Measurements from ENCODE around the gene KDM4B.

KDM4B gene

DNA sequence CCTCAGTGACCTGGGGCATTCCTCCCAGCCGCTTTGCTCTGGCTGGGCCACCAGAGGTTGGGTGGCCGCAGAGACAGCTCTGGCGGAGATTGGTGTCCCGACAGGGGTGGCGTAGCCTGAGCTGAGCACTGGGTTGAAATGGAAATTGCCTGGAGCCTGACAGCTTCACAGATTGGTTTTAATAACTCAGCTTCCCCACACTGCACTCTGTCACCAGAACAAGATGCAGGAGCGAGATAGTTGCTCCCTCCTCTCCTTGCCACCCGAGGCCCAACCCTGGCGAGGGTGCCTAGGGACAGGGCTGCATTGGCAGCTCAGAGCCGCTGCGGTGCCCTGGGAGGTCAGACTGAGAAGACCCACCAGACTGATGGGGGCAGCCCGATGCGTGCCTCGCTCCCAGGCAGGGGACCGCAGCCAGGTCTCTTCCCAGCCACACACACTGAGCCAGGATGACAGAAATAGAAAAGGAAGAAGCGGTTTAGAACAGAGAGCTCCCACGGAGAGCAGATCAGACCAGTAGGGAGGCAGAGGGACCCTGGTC is 84.1 kb downstream of the KDM4B start:
- DNase-seq, result no peak

DNA sequence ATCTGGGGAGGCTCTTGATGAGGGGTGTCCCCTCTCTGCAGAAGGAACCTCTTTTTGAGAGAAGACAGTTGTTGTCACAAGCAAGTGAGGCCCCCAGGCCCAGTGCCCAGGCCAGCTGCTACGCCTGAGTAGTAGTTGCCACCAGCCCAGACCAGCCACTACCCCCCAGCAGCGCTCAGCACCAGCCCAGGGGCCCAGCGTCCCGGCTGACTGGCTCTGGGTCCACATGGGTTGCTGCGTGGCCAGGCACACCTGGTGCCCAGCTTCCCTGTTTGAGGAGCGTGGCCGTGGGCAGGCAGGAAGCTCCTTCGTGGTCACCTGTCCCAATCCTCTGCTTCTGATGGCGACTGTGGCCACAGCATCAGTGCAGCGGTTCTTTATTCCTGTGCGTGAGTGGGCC is 84.7 kb downstream of the KDM4B start:
- no peak for DNase-seq

DNA sequence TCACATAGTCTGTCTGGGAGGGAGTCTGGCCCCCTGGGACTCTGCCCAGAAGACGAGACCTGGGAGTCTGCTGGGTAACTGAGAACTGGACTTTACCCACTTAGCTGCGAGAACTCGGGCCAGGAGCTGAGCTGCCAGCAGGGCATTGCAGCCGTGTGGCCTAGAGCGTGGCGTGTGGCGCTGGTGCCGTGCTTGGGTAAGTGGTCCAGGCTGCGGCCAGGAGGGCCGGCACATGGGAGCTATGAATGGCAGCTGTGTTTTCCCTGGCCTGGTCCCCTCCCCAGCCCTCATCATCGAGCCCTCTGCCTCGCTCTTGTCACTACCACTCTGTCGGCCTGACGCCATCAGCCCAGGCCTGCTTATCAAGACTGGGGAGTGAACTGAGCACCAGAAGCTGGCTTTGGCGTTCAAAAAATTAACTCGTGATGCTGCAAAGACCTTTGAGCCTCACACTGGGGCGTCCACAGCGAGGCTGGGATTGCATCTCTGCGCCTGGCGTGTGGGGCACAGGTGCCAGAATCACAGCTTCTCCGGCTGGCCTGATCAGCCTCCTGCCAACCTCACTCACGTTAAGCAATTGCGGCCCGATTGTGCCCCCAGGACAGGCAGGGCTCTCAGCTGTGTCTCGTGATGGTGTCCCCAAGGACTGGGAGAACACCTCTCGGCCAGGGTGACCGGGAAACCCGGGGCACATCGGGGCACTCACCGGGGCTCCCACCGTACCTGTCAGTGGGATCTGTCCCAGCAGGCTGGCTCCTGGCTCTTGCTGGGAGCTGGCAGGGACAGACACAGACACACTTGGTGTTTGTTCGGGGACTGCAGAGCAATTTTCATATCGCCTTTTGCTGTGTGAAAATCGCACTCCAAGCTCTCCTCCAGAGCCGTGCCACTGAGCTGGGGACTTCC is 85.9 kb downstream of the KDM4B start:
- no peak for DNase-seq

DNA sequence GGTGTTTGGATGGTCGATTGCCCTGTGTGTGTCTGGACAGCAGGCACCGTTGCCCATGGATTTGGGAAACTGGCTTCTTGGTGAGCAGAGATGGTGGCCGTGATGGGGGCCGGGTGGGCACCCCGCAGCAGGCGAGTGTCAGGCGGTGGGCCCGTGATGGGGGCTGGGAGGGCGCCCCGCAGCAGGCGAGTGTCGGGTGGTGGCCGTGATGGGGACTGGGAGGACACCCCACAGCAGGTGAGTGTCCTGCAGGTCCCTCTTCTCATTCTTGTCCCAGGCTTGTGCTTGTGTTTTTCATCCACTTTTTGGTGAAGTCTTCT is 86.5 kb downstream of the KDM4B start:
- DNase-seq, result no peak

DNA sequence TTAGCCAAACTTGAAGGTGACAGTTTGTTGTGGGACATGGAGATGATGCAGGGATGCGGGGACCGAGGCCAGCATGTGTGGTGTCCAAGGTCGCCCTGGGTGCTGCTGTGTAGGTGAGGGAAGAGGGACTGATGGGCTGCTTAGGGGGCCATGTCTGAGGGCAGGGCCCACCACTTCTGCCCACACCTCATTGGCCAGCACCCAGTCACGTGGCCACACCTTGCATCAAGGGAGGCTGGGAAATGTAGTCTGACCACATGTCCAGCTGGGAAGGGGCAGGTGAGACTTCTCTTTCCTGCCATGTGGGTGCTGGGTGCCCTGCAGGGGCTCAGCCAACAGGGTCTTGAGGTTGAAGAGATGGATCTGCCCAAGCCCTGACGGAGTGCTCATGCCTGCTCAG is 88.9 kb downstream of the KDM4B start:
- no peak for DNase-seq

DNA sequence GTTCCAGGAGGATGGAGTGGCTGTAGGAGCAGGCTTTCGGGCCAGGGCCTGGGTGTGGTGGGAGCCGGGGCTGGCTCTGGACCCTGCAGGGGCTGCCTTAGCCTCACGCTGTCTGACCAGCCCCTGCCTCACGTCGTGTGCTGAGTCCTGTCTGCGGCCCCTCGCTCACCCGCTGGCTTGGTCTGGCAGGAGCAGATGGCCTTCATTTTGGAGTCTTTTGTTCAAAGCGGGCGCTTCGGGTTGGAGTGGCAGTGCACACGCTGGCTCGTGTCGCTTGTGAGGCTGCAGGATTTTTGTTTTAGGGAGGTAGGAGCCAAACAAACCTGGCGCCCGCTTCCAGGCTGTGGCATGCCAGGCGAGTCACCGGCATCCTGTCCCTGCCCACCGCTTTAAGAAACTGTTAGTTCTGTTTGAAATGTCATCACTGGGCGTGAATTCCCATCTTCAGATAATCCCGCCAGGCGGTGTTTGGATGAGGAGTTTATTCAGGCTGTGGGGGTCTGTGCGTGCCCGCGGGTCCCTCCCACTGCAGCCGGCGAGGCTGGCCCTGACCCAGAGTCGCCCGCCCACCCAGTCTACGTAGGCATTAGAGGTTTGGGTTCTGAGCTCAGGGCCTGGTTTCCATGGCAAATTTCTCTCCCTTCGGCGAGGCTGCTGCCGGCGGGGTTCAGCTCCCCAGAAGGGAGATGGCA is 89.8 kb downstream of the KDM4B start:
- DNase-seq, result no peak

DNA sequence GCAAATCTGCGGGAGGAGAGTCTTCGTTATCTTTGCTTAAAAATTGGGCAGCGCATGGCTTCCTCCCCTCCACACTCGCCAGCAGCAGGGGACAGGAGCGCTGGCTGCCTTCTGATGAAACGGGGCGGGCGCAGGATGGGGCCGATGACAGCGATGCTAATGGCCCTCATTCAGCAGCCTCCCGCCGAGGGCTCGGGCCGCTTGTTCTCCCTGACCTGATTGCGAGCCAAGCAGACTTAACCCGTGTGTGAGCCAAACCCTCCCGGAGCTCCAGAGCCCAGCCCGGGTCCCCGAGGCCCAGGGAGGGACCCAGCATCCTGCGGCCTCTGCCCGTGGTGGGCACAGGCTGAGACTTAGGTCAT is 90.3 kb downstream of the KDM4B start:
- DNase-seq, result no peak

DNA sequence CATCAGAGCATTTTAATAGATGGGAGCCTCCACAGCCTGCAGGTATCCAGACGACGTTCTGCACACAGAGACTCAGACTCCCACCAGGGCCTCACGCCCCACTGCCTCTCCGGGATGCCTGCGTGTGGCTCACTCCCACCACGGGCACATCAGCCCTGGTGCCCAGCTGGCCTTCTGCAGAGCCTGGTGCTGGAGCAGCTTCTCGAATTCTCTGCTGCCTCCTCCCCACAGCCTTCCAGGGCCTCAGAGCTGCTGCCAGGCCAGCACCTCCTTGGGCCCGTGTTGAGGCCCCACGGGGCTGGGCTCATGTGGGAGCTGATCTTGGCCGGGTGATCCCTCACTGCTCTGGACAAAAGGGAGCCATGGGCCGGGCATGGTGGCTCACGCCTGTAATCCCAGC is 90.9 kb downstream of the KDM4B start:
- no peak for DNase-seq

DNA sequence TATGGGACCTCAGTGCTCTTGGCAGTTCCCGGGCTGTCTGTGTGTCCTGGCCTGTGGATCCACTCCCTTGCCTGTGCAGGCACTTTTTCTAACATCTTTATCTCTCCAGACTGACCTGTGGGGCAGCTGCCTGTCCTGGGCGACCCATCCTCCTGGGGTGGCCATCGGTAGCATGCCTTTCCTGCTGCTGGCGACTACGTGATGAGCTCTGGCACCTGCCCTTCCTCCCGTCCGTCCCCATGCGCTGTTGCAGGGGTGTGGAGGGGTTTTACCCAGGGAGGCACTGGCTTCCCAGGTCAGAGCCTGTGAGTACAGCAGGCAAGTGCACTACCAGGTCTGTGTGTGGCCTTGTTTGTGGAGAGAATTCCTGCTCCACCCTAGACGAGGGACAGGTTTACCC is 93.3 kb downstream of the KDM4B start:
- no peak for DNase-seq

DNA sequence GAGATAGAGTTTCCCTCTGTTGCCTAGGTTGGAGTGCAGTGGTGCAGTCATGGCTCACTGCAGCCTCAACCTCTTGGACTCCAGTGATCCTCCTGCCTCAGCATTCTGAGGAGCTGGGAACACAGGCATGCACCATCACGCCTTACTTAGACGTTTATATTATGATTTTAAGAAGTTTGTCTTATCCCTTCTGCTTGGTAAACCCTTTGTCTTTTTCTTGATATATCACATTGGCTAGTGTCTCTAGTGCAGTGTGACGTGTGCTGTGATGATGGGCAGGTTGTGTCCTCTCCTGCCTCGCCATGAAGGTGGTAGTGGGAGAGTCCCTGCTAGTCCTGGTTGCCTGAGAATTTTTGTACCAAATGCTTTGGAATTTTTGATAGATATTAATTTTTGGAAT is 93.9 kb downstream of the KDM4B start:
- no peak for DNase-seq

DNA sequence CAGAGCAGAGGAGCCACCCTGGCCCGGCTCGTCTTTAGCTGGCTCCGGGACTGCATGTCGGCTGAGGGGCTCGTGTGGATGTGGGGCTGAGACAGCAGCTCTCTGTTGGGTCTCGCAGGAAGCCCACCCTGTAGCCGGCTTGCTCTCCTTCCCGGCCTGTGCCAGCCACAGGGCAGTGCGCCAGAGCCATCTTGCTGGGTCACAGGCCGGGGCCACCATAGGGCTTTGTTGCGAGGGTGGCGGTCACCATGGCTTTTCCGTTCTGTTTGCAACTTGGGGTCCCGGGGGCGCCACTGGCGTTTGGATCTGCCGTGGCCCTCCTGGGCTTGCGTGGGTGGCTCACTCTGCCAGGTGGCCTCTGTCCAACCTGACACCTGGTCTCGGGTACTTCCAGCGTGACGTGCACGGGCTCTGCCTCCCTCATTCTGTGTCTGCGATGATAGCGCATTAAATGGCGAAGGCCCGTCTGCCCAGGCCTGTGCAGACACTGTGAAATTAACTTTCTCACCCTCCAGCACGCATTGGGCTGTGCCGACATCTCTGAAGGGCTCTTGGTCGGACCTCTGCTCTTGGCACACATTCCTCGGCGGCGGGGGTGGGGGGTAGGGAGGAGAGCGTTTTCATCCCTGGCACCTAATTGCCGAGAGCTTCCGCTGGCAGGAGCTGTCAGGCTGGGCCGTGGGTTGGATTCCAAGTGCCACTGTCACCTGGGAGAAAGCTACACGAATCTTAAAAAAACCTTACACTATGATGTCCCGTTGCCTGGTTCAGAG is 95.1 kb downstream of the KDM4B start:
- no peak for DNase-seq

DNA sequence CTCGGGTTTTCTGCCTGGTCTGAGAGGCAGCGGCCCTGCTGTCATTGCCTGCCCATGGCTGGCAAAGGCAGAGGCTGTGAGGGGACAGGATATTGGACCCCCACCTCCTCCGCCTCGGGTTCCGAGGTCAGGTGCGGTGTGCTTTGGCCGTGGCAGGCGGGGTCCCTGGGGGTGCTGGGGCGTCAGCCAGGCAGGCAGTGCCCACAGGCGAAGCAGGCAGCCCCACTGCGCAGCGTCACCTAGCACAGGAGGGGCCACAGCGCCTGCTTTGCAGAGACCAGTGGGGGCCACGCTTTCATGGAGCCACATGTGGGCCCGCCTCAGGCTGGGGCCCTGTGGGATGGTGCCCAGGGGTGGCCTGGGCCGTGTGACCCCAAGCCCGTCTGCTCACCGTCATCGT is 96.0 kb downstream of the KDM4B start:
- no peak for DNase-seq

DNA sequence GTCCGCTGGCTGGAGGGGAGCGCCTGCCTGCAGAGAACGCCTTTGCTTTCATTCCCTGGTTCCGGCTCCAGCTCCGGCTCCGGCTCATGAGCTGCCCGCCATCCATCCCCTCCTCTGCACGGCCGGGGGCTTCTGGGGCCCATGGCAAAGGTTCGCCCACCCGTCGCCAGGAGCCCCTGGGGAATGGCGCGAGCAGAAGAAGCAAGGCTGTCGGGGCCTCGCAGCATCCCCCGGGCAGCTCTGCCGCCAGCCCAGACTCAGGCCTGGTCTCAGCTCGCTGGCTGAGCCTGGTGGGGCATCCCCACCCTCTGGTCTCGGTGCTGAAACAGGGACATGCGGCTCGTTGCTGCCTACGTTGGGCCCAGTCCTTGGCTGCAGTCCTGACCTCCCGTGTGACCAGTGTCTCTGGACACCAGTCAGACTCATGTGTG is 96.8 kb downstream of the KDM4B start:
- no peak for DNase-seq

DNA sequence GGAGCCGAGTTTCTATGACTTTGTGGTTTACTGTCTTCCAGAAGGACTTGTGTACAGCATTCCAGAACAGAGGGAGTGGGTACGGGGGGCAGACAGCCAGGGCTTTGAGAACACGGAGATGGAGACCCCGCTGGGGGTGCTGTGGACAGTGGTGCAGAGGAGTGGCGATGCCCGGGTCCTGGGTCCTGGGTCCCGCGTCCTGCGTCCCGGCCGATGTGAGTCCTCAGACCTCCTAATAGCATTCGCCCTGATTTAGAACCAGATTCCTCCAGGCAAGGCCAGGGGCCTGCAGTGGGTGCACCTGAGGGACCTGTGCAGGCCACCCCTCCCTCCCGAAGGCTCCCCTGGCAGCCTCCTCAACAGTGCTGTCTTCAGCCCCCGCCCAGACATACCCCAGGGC is 97.9 kb downstream of the KDM4B start:
- no peak for DNase-seq

DNA sequence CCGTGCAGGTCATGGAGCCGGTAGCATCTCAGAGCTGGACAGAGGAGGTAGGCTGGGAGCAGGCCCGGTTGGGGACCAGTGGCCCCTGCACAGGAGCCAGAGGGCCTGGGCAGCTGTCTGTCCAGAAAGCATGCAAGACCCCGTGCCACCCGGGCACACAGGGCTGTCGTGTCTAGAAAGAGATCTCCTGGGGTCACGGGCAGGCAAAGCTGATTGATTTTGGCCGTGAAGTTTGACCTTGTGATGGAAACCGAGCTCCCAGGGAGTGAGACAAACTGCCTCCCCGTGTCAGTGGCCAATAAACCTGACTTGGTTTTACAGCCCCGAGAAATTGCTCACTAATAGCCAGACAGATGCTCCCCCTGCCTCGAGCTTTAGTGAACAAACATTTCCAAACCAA is 98.8 kb downstream of the KDM4B start:
- DNase-seq, result no peak

DNA sequence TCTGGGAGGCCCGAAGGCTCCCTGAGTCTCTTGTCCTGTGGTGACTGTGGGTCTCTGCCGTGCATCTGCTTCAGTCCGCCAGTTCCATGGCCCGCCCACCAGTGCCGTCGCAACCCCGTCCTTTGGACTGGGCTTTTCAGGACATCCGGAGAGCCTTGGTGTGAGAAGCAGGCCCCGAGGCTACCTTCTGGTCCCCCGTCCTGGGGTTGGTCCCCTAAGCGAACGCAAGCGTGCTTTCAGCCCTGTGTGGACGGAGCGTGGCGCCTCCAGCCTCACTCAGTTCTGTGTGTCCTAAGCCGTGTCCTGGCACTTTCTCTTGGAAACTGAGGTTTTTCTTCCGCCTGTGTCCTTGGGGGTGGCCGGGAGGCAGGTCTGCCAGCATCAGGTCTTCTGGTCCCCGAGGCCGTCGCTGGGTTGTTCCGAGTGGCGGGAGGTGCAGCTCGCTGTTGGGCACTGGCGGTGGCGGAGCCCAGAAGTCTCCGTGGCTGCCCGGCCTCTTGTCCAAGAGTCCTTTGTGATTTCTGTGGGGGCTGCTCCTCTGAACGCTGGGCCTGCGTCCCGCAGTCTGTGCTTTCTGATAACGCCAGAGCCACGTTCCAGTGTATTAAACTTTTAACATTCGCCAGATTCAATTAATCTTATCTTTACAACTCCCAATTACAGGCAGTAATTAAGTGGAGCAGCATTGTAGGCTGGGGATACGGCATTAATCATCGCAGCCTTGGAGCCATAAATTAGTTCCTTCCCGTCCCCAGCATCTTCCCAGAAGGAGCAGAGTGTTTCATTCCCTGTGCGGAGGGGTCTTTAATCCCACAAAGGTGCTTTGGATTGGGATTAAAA is 99.5 kb downstream of the KDM4B start:
- no peak for DNase-seq

DNA sequence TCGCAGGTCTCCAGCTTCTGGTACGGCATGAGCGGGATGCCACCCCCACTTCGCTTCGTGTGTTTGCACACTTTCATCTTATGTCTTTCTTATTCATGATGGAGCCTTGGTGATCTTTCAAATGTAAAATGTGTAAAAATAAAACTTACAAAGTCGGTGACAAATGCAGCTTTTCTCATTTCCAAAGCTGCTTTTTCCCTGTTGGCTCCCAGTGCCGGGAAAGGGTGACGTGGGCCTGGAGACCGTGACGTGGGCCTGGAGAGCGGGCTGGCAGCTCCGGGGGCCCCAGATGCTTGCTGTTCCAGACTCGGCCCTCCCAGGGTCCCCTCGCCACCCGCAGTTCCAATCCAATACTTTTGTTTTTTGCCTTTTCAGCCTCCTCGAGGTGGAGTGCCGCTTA is 101.4 kb downstream of the KDM4B start:
- DNase-seq, result no peak

DNA sequence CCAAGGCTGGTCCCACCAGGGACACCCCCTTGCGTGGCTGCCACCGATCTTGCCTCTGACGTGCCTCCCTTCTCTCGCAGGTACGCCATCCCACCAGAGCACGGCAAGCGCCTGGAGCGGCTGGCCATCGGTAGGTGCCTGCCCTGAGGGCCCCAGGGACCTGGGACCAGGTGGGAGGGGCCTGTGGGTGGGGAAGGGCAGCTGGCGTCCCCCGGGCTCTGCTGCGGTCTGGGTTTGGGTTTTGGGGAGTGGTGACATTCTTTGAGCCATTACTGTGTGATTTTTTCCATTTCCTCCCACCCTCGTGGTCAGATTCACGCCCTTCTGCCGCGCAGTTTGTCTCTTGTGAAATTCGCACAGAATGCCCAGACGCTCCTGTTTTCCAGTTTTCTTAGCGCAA is 102.0 kb downstream of the KDM4B start:
- DNase-seq, result no peak

DNA sequence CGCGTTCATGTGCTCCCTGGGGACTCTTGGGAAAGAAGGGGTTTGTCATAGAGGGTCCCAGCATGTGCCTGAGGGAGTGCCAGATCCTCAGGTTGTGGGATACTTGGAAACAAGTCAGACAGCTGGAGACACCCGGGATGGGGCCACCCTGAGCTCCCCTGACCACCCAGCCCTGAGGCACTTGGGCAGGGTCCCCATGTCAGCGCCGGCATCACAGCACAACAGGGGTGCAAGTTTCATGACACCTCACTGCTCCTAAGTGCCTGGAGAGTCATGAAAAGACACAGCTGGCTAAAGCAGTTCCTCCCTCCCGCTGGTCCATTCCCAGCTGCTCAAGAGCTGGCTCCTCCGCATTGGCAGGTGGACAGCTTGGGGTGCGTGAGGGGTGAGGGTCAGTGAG is 102.7 kb downstream of the KDM4B start:
- no peak for DNase-seq

DNA sequence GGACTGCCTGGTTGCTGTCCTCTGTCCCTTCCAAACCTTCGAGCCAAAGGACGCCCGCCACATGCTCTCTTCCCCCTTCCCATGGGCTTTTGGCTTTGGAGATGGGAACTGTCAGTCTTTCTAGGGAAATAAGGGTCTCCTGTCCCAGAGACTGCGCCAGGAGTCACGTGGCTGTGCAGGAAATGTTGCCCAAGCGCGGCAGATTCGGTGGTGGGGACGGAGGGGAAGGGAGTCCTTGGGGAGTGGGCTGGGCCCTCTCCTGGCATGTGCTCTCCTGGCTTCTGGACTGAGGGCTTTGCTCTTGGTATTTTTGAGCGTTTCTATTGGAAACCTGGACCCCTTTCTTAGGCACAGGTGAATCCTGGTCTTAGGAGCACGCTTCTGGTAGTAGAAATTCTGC is 103.2 kb downstream of the KDM4B start:
- no peak for DNase-seq

DNA sequence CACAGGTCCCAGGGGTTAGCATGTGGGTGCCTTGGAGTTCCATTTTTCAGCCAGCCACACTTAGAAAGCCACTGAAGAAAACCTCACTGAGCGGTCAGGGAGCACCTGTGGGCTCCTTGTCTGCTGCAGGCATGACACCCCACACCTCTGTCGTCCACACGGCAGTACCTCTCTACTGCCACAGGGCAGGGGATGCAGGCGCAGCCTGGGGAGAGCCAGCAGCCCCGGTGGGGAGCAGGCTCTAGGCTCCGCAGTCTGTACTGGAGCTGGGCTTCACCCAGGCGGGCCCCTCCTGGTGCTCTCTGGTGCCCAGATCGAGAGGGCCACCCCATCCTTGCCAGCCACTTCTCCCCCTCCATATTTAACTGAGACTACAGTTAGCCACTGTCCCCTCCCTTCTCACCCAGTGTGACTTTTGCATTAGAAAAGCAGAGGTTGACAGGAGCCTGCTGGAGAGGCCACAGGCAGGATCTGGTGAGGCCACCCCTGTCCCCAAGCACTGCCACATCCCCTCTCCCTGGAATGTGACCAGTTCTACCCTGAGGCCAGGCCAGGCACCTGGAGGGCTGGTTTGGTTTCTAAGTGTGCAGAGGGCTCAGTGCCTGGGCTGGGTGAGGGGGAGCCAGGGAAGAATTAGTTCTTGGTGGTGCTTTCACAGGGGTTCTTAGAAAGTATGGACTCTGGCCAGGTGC is 104.4 kb downstream of the KDM4B start:
- DNase-seq, result no peak

DNA sequence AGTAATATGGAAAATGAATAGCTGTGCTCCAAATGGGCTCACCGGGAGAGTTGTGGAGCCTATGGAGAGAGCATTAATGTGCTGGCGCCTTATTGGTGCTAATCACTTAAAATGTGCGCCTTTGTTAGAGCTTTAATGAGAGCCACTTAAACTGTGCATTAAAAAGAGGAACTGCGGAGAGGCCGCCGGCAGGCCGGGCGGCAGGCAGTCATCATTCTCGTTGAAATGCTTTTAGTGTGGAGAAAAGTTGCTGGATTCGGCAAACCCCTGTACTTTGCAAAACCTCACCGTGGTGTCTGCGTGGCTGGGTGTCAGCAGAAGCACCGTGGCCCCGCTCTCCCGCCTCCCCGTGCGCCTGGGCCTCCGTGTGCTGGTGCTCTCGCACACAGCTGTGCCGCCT is 105.5 kb downstream of the KDM4B start:
- DNase-seq, result no peak

All from effector CD8-positive, alpha-beta T cell (primary cell).